ENCODE data around the gene ASB3.
"Not testable (repeated sequence)": the region's sequence is repeated elsewhere in the genome, so short reads cannot be mapped to it uniquely, and the experiment has no call there.

Gene ASB3, protein sequence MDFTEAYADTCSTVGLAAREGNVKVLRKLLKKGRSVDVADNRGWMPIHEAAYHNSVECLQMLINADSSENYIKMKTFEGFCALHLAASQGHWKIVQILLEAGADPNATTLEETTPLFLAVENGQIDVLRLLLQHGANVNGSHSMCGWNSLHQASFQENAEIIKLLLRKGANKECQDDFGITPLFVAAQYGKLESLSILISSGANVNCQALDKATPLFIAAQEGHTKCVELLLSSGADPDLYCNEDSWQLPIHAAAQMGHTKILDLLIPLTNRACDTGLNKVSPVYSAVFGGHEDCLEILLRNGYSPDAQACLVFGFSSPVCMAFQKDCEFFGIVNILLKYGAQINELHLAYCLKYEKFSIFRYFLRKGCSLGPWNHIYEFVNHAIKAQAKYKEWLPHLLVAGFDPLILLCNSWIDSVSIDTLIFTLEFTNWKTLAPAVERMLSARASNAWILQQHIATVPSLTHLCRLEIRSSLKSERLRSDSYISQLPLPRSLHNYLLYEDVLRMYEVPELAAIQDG

DNA sequence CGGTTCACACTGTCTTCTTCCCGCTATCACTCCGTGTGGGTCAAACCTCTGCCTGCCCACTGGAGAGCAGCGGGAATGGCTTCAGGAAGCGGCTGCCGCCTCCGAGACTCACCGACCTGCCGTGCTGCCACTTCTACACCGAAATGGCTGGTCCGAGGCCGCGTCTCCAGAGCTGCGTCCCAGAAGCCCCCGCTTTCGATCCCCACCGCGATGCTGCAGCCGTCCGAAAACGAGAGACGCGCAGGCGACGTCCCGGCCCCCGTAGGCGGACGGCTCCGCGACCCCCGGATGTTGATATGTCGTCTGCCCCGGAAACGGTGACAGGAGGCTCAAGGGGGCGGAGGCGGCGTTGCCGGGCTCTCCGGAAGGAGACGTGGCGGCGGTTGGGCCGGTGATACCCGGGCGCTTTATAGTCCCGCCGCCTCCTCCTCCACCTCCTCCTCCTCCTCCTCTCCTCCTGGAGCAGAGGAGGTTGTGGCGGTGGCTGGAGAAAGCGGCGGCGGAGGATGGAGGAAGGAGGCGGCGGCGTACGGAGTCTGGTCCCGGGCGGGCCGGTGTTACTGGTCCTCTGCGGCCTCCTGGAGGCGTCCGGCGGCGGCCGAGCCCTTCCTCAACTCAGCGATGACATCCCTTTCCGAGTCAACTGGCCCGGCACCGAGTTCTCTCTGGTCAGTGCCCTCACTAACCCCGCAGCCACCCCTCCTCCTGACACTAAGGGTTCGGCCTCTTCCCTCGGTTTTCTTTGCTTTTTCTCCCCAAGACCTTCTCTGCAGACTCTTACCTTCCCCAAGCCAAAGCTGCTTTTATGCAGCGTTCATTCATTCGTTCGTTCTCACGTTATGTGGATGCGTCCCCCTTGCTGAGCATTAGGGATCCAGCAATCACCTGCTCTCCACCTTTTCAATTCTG, at the start of gene ASB3, which contains the start of gene ERLEC1:
Gene ASB3, minus strand, starts transcription at position 249 of the 909 bp plus-strand sequence. CDS start 21,381 bp downstream, outside the sequence.
Gene ERLEC1, plus strand, starts transcription at position 340 of the 909 bp plus-strand sequence. Its CDS starts 167 bp downstream, at position 507.
- peak; percentile 56 for DNase-seq

DNA sequence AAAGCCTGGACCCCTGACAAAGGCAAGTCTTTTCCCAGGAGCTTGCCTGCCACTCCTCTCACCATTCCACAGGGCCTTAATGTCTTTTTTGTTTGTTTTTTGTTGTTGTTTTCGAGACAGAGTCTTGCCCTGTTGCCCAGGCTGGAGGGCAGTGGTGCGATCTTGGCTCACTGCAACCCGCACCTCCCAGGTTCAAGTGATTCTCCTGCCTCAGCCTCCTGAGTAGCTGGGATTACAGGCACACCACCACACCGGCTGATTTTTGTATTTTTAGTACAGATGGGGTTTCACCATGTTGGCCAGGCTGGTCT, 43.2 kb upstream of the ASB3 start:
- not testable (repeated sequence) for DNase-seq

DNA sequence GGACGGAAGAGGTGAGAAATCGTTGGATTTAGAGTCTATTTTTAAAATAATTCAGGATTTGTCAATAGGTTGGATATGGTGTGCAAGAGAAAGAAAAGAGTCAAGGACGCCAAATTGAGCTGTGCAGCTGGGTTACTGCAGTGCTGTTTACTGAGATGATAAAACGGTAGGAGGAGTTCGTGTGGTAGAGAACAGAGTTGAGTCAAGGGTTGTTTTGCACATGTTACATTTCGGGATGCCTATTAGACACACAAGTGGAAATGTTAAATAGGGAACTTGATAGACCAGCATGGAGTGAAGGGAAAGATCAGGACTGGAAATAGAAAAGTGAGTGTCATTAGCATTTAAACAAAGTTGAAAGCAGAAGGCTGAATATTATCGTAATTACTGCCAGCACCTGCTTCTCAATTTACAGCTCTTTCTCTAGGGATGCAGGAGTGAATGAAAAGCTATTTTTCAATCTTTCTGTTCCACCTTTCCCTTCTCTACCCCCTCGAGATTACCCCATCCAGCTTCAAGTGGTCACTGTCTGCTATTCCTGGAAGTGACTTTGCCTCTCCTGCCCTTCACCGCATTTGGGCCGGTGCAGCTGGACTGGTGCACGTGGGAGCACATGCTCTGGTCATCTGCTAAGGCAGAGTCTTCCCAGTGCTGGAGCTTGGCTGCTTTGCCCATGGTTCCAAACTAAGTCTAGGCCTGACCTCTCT, 42.7 kb upstream of the ASB3 start:
- no peak for DNase-seq

DNA sequence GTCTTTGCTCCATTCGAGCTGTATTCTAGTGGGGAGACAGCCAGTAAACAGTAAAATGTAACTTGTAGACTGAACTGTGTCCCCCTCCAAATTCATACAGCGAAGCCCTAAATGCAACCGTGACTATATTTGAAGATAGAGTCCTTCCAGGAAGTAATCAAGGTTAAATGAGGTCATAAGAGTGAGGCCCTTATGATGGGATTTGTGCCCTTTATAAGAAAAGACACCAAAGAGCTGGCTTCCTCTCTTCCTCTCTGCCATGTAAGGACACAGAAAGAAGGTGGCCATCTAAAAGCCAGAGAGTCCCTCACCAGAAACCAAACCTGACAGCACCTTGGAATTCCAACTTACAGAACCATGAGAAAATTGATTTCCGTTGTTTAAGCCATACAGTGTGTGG, 41.6 kb upstream of the ASB3 start:
- DNase-seq = no peak

DNA sequence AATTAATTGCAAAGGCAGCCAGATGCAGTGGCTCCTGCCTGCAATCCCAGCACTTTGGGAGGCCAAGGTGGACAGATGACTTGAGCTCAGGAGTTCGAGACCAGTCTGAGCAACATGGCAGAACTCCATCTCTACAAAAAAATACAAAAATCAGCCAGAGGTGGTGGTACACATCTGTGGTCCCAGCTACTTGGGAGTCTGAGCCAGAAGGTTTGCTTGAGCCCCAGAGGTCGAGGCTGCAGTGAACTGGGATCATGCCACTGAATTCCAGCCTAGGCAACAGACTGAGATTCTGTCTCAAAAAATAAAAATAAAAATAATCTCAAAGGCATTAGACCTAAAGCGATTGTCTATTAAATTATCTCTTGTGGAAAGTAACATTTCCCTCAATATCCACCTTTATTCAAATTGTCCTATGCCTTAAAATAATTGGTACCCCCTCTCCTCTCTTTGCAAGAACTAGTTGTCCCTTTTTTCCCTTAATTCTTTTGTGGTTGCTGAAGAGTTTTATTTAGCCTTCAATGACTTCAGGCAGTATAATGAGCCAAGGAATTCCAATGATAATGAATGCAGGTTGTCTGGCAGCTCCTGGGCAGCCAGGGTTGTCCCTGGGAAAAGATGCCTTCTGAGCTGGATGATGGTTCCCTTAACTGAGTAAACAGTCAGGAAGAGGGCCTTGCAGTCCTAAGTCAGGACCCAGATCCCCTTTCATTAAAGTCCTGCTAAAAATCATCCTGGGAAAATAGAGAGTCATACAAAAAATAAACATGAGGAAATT, 40.8 kb upstream of the ASB3 start:
- DNase-seq = no peak

DNA sequence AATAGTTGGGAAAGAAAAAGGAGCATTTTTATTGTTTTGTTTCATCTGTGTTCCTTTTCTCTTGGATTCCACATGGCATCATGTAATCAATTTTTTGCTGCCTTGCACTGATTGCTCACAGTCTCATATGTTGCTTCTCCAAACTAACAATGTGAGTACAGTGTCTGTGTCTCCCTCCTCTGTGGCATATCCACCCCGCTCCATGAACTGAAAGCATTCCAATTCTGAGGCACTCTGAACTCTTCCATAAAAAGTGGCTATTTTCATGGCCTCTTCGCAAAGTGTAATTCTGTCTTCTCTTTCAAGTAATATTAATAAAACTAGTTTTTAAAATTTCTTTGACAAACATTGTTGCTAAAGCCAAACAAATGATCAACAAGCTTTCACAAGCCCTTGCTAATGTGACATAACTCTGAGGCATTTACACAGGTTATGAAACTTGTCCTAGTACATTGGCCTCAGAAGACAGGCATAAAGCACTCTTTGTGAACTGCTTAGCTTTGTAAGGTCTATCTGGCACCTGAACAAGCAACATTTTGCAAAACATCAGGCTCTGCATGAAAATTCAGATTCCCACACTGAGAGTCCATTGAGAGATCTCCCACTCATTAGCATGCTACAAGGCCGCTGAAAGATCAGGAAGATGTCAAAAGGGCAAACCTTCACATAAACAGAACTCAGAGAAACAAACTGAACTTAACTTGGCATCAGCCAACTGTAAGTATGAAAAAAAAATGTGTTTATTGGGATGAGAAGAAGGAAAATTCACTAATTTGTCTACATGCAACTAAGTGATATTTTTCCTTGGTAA, 40.0 kb upstream of the ASB3 start:
- no peak for DNase-seq

DNA sequence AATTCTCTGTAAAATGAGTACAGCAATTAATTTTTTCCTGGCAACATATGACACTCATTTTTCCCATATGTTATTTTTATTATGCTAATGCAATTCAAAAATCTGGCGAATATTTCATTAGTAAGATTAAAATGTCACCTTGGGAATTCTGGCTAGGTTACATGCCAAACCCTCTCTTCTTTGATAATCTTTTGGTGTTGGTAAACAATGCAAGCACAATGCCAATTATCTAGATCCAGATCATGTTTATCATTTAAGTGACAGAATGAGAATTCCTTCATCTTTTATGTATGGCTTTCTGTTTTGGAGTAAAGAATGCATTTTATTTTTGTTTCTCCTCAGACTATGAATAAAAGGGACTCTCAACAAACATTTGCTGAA, 39.3 kb upstream of the ASB3 start:
- no peak for DNase-seq

DNA sequence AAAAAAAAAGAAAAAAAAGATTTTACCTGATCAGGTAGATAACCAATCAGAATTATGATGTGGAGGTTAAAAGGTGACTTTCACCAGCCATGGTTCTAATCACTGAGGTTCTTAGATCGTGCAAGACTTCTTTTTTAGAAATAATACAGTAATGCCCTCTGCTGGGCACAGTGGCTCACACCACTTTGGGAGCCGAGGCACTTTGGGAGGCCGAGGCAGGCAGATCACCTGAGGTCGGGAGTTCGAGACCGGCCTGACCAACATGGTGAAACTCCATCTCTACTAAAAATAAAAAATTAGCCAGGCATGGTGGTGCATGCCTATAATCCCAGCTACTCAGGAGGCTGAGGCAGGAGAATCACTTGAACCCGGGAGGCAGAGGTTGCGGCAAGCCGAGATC, 36.9 kb upstream of the ASB3 start:
- not testable (repeated sequence) for DNase-seq

DNA sequence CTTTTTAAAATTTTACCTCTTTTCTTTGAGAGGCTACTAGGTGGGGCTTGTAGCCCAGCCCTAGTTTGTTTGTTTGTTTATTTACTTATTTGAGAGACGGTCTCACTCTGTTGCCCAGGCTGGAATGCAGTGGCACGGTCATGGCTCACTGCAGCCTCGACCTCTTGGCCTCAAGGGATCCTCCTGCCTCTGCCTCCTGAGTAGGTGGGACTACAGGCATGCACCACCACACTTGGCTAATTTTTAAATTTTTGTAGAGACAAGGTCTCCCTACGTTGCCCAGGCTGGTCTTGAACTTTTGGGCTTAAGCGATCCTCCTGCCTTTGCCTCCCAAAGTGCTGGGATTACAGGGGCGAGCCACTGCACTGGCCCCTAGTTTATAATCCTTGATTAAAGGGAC, 35.1 kb upstream of the ASB3 start:
- no peak for DNase-seq

DNA sequence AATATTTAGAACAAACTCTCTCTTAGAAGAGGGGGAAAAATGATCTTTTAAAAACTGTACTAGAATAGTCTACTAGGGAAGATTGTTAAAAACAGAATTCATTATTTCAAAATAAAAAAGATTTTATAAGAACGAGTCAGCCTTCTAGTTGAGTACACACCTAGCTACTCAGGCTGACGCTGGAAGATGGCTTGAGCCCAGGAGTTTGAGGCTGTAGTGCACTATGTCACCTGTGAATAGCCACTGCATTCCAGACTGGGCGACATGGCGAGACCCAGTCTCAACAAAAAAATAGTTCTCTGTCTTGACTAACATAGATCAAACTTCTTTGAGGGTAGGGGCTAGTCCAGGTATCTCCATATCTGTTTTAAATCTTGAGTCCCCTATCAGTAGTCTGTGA, 34.0 kb upstream of the ASB3 start:
- DNase-seq = no peak

DNA sequence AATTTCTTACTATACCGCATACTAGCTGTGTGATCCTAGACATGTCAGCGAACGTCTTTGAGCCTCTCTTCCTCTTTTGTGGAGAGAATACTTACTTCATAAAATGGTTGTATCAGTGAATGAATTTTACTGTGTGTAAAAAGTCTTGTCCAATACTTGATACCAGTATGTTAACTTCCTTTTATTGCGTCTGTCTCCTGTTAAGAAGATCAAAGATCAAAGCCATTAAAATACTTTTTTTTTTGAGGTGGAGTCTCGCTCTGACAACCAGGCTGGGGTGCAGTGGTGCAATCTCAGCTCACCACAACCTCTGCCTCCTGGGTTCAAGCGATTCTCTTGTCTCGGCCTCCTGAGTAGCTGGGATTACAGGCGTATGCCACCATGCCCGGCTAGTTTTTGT, 33.3 kb upstream of the ASB3 start:
- DNase-seq = no peak

DNA sequence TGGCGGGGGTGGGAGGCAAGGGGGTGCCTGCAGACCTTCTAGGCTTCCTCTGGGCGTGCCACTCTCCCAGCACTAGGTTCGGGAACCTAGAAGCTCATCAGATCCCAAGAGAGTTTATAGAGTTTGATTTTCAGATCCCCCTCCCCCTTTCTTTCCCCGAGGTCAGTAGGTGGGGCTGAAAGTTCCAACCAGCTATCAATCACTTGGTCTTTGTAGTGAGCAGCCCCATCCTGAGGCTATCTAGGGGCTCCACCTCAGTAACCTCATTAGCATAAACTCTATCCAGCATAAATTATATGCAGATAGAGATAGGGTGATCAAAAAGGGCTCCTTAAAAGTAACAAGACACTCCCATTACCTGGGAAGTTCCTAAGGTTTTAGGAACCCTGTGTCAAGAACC, 32.9 kb upstream of the ASB3 start:
- DNase-seq = no peak

DNA sequence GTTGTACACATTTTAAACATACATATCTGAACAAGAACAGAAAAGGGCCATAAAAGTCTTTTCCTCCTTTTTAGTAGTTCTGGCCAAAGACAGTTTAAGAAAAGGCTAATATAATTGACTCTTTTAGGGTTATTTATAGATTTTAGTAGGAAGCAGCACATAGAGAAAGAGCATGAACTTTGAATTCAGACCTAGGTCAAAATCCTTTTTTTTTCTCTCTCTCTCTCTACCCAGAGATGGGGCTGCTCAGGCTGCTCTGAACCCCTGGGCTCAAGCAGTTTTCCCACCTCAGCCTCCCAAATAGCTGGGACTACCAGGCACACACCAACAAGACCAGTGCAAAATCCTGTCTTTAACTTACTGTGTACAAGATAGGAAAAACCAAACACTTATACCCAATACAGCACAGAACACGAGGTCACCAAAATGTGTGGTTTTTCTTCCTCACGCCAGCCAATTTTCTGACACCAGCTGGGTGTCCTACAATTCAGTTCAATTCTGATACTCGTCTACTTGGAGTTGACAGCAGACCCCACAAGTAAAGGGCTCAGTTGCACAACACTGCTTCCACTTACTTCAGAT, 32.2 kb upstream of the ASB3 start:
- no peak for DNase-seq

DNA sequence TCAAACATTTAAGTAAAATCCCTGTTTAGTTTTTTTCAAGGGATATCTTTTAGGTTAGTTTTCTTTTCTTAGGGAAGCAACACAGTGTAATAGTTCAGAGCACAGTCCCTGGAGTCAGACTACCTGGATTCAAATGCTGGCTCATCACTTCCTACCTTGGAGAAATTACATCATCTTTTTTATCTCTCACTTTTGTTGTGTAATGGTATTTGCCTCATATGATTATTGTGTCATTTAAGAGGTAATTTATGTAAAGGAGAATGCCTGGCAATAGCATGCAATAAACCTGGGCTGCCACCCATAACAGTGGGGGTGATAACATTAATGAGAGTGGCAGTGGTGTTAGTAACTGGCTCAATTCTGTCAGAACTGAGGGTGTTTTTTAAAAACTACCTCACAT, 26.4 kb upstream of the ASB3 start:
- no peak for DNase-seq

DNA sequence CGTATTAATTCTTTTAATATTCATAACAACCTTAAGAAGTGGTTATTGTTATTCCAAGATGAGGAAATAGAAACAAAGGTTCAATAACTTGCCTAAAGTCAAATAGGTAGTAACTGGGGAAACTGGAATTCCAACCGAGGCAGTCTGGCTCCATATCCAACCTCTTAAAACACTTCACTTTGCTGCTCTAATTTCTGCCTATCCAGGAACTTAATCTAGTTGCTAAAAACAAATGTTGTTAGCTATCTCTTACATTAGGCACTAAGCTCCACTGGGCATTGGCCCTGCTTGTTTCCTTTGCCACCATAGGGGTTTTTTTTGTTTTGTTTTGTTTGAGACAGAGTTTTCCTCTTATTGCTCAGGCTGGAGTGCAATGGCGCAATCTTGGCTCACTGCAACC, 24.8 kb upstream of the ASB3 start:
- no peak for DNase-seq

DNA sequence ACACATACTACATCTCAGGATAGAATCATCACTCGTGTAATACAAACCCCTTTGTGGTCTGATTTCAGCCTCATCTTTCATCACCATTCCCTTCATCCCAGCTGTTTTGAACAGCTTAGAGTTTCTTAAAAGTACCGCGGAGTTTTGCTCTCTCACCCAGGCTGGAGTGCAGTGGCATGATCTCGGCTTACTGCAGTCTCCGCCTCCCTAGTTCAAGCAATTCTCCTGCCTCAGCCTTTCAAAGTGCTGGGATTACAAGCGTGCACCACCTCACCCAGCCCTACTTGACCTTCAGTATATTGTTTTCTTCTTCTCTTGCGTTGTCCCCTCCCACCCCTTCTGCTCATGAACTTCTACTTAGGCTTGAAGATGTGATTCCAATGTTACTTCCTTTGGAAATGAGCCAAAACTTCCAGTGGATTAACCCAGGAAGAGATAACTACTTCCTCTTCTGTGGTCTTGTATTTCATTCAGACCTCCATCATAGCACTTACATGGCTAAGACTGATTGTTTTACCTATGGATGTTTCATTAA, 15.9 kb upstream of the ASB3 start:
- no peak for DNase-seq

DNA sequence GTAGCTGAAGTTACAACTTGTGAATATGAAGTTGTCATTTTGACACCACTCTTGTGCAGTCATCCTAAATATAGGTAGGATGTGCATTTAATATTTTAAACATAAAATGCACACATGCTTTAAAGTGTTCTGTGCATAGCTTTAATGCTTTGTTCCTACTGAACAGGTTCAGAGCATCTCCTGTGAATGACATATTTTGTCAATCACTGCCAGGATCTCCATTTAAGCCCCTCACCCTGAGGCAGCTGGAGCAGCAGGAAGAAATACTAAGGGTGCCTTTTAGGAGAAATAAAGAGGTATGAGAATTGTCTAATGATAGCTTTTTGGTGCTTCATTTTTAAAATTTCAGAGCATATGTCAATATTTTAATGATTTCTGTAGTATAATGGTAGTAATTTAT, 14.8 kb upstream of the ASB3 start:
- DNase-seq = no peak

DNA sequence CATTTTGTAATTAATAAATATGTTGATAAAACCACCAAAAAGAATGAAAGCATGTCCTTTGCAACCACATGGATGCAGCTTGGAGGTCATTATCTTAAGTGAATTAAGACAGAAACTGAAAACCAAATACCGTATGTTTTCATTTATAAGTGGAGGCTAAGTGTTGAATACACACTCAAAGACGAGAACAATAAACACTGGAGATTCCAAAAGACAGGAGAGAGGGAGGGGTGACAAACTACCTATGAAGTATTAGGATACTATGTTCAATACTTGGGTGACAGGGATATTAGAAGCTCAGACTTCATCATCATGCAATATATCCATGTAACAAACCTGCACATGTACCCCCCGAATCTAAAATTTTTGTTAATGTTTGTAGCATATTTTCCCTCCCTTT, 7.1 kb upstream of the ASB3 start:
- no peak for DNase-seq

DNA sequence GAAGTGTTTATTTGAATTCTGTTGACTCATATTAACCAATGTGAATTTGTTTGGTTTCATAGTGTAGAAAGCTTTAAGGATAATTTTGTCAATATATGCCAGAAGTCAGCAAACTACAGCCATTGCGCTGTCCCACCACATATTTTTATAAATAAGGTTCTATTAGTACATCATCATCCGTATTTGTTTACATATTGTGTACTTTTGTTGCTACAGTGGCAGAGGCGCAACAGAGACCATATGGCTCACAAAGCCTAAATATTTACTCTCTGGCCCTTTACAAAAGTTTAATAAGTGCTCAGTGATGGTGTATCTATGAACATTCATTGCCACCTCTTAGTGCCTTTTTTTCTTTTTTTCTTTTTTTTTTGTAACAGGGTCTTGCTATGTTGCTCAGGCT, 6.5 kb upstream of the ASB3 start:
- DNase-seq = no peak

DNA sequence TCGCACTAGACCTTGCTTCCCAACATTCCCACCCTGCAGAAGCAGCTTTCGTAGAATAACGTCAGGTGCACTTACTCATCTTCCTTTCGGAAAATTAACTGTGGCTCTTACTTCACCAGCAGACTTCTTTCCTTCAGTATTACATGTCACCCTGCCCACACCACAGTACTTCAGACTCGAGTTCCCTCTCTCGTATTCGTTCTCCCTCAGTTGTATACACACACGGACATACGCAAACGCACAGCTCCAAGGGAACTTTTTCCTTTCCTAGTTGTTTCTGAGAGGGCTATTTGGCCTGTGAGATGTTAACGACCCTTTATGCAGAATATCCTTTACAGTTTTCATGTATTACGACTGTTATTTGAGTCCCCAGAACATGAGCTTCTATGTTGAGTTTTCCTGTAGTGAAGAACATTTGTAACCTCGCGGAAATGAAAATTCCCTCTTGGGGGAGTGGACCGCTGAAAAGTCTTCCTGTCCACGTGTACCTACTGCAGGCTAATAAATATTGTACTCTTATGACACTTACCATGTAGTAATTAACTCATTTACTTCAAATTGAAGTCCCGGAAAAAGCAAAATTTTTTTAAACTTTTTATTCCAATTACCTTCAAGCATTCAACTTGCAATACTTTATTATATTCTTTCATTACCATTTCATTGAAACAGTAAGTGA, 999 bp upstream of the ASB3 start:
- no peak for DNase-seq
